Osteocyte (in vitro differentiated cells): Measurements from ENCODE around the gene TTLL10. TPM values are rescaled to one million over a fixed set of nuclear protein-coding genes. Genes with fewer than 3 reads are reported as not detected.
"Not testable (repeated sequence)": the region's sequence is repeated elsewhere in the genome, so short reads cannot be mapped to it uniquely, and the experiment has no call there.

Source experiments
- DNase-seq: peaks from one replicate; pipeline ENCODE4 v3.0.0; 2021; ENCODE audit warnings: mixed read lengths; ENCODE audit not compliant: unreplicated experiment; ENCODE audit errors: extremely low spot score
- H3K27ac Mint-ChIP-seq: one replicate; pipeline ENCODE4 v1.8.0; 2021; ENCODE audit warnings: mild to moderate bottlenecking, mixed read lengths; ENCODE audit not compliant: unreplicated experiment
- H3K27me3 Mint-ChIP-seq: one replicate; pipeline ENCODE4 v1.8.0; 2021; ENCODE audit warnings: mixed read lengths; ENCODE audit not compliant: unreplicated experiment
- H3K36me3 Mint-ChIP-seq: one replicate; pipeline ENCODE4 v1.8.0; 2021; ENCODE audit warnings: mixed read lengths; ENCODE audit not compliant: unreplicated experiment
- H3K4me1 Mint-ChIP-seq: one replicate; pipeline ENCODE4 v1.8.0; 2021; ENCODE audit warnings: mixed read lengths; ENCODE audit not compliant: unreplicated experiment
- H3K4me3 Mint-ChIP-seq: one replicate; pipeline ENCODE4 v1.8.0; 2021; ENCODE audit warnings: mild to moderate bottlenecking, moderate library complexity, mixed read lengths; ENCODE audit not compliant: unreplicated experiment
- H3K9me3 Mint-ChIP-seq: one replicate; pipeline ENCODE4 v1.8.0; 2021; ENCODE audit warnings: mixed read lengths; ENCODE audit not compliant: unreplicated experiment
- CTCF ChIP-seq: fragments of 200-600 bp; sonication (generic); IDR thresholded peaks from 2 replicates; pipeline ENCODE4 v1.5.0; 2021; ENCODE audit warnings: antibody characterized with exemption, mild to moderate bottlenecking, moderate library complexity
- total RNA-seq: library from RNA; stranded (reverse); gene quantifications from 2 replicates; pipeline ENCODE4 v1.2.1, GENCODE V29; 2021

TTLL10 gene
- total RNA-seq, 1 donor from 2014 or later: not detected

DNA sequence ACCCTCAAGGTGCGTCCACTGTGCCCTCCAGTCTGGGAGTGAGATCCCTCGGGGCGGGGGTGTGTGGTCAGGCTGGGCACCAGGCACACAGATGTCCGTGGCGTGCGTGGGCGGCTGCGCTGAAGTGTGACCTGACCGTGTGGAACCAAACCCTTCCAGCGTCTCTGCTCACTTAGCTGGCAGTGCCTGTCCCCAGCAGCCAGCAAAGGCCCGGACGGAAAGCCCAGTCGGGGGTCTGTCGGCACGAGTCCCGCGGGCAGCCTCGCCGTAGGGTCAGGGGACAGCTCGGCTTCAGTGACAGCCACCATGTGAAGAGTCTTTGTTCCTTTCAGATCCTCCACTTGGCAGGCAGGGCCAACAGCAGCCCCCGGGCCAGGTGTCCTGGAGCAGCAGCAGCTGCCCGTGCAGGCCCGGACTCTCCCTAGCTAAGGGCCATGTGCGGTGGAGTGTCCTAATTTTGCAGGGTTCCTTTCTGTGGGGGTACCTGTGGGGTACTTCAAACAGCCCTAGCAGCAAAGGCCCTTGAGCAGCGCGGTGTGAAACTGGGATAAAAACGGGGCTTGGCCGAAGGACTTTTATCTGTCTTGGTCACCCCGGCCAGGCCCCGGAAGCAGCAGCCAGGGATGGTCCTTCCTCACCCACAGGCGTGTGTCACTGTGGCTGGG, 11.6 kb downstream of the TTLL10 start:
- no peak for TF ChIP-seq CTCF
- Mint-ChIP-seq H3K36me3 (no peaks in the 10 kb centered on the region), H3K9me3 (no peaks in the 10 kb centered on the region), H3K27ac (no peak overlapping the region), H3K4me1 (no peaks in the 10 kb centered on the region), H3K4me3 (no peak overlapping the region), H3K27me3 (peaks cover 15% of the 10 kb centered on the region)
- no peak for DNase-seq

DNA sequence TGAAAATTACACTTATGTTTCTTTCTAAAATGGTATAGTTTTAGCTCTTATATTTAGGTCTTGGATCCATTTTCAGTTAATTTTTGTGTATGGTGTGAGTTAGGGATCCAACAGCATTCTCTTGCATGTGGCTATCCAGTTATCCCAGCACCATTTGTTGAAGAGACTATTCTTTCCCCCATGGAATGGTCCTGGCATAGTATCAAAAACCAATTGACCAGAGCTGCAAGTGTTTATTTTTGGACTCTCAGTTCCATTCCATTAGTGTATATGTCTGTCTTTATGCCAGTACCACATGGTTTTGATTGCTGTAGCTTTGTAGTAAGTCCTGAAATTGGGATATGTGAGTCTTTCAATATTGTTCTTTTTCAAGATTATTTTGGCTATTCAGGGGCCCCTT, 14.3 kb downstream of the TTLL10 start:
- no peak overlapping the region for H3K4me3 Mint-ChIP-seq
- peaks cover 11% of the 10 kb centered on the region for H3K9me3 Mint-ChIP-seq
- no peak for DNase-seq
- no peaks in the 10 kb centered on the region for H3K4me1 Mint-ChIP-seq
- H3K36me3 Mint-ChIP-seq: no peaks in the 10 kb centered on the region
- TF ChIP-seq CTCF: no peak
- H3K27ac Mint-ChIP-seq: no peak overlapping the region
- peaks cover 20% of the 10 kb centered on the region for H3K27me3 Mint-ChIP-seq

- peaks cover 20% of the 10 kb centered on the region for H3K27me3 Mint-ChIP-seq
- no peak for DNase-seq
- TF ChIP-seq CTCF: no peak
- peaks cover 11% of the 10 kb centered on the region for H3K9me3 Mint-ChIP-seq
- no peak overlapping the region for H3K4me3 Mint-ChIP-seq
- H3K27ac Mint-ChIP-seq: no peak overlapping the region
- H3K36me3 Mint-ChIP-seq: no peaks in the 10 kb centered on the region
- H3K4me1 Mint-ChIP-seq: no peaks in the 10 kb centered on the region
Measured at GRCh38 chr1:1189111-1189510, 15.4 kb downstream of the TTLL10 start.

- no peak for TF ChIP-seq CTCF
- Mint-ChIP-seq H3K27ac (no peak overlapping the region), H3K4me1 (no peaks in the 10 kb centered on the region), H3K36me3 (no peaks in the 10 kb centered on the region), H3K27me3 (peaks cover 18% of the 10 kb centered on the region), H3K9me3 (peaks cover 25% of the 10 kb centered on the region), H3K4me3 (no peak overlapping the region)
- DNase-seq: no peak
Measured at GRCh38 chr1:1191734-1192133, 18.1 kb downstream of the TTLL10 start.

- no peaks in the 10 kb centered on the region for H3K4me1 Mint-ChIP-seq
- peaks cover 25% of the 10 kb centered on the region for H3K9me3 Mint-ChIP-seq
- DNase-seq: no peak
- TF ChIP-seq CTCF: no peak
- no peak overlapping the region for H3K4me3 Mint-ChIP-seq
- H3K36me3 Mint-ChIP-seq: no peaks in the 10 kb centered on the region
- peaks cover 8% of the 10 kb centered on the region for H3K27me3 Mint-ChIP-seq
- H3K27ac Mint-ChIP-seq: no peak overlapping the region
Measured at GRCh38 chr1:1194723-1195122, 21.0 kb downstream of the TTLL10 start.

DNA sequence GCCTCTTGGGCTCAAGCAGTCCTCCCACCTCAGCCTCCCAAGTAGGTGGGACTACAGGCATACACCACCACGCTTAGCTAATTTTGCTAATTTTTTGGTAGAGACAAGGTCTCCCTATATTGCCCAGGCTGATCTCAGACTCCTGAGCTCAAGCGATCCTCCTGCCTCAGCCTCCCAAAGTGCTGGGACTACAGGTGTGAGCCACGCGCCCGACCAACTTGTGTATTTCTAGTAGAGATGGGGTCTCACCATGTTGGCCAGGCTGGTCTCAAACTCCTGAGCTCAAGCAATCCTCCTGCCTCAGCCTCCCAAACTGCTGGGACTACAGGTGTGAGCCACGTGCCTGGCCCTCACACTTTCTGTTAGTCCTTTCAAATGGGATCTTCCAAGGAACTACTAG, 22.0 kb downstream of the TTLL10 start:
- not testable (repeated sequence) for H3K27ac Mint-ChIP-seq, H3K36me3 Mint-ChIP-seq, H3K27me3 Mint-ChIP-seq, DNase-seq, H3K4me3 Mint-ChIP-seq, H3K4me1 Mint-ChIP-seq
- H3K9me3 Mint-ChIP-seq: peaks cover 25% of the 10 kb centered on the region
